Choroid plexus epithelial cell (primary cell): Measurements from ENCODE around the gene DDTL.
A peak's percentile ranks its signal among the peaks of the same experiment; 100 is the strongest.

Experiments
- DNase-seq: peaks from one replicate; pipeline ENCODE4 v3.0.0-alpha.2; 2010; ENCODE audit warnings: low read depth
- H3K4me3 ChIP-seq: 2 replicates; pipeline ENCODE4 v1.5.1; 2011; ENCODE audit warnings: low read depth, mild to moderate bottlenecking, control low read depth, low read length, moderate library complexity
- CTCF ChIP-seq: conservative IDR thresholded peaks from 2 replicates; pipeline ENCODE4 v1.5.1; 2011; ENCODE audit warnings: low read depth, mild to moderate bottlenecking, control low read depth, inconsistent platforms, low read length, moderate library complexity

Gene DDTL

GRCh38 chr22:24007253-24008021 lies 40.7 kb downstream of the DDTL start:
- no peak for TF ChIP-seq CTCF
- no peak overlapping the region for H3K4me3 ChIP-seq
- no peak for DNase-seq

GRCh38 chr22:24008022-24008283 lies 41.3 kb downstream of the DDTL start:
- DNase-seq = no peak
- no peak overlapping the region for H3K4me3 ChIP-seq
- TF ChIP-seq CTCF = no peak

GRCh38 chr22:24008381-24009226 lies 41.9 kb downstream of the DDTL start:
- no peak for TF ChIP-seq CTCF
- H3K4me3 ChIP-seq = no peak overlapping the region
- DNase-seq = no peak

GRCh38 chr22:24009227-24010017 lies 42.7 kb downstream of the DDTL start:
- no peak overlapping the region for H3K4me3 ChIP-seq
- no peak for TF ChIP-seq CTCF

GRCh38 chr22:24010018-24010391 lies 43.3 kb downstream of the DDTL start:
- TF ChIP-seq CTCF = no peak

More at GRCh38 chr22:24009227-24010017, 42.7 kb downstream of the DDTL start:
- DNase-seq = no peak

GRCh38 chr22:24011735-24012068 lies 45.0 kb downstream of the DDTL start:
- no peak for TF ChIP-seq CTCF
- H3K4me3 ChIP-seq = peak overlapping the region; percentile 89
- DNase-seq = peak; percentile 13

More at GRCh38 chr22:24010018-24010391, 43.3 kb downstream of the DDTL start:
- no peak overlapping the region for H3K4me3 ChIP-seq
- no peak for DNase-seq
